Measurements from ENCODE around the gene RARRES1.

RARRES1 gene, protein sequence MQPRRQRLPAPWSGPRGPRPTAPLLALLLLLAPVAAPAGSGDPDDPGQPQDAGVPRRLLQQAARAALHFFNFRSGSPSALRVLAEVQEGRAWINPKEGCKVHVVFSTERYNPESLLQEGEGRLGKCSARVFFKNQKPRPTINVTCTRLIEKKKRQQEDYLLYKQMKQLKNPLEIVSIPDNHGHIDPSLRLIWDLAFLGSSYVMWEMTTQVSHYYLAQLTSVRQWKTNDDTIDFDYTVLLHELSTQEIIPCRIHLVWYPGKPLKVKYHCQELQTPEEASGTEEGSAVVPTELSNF

DNA sequence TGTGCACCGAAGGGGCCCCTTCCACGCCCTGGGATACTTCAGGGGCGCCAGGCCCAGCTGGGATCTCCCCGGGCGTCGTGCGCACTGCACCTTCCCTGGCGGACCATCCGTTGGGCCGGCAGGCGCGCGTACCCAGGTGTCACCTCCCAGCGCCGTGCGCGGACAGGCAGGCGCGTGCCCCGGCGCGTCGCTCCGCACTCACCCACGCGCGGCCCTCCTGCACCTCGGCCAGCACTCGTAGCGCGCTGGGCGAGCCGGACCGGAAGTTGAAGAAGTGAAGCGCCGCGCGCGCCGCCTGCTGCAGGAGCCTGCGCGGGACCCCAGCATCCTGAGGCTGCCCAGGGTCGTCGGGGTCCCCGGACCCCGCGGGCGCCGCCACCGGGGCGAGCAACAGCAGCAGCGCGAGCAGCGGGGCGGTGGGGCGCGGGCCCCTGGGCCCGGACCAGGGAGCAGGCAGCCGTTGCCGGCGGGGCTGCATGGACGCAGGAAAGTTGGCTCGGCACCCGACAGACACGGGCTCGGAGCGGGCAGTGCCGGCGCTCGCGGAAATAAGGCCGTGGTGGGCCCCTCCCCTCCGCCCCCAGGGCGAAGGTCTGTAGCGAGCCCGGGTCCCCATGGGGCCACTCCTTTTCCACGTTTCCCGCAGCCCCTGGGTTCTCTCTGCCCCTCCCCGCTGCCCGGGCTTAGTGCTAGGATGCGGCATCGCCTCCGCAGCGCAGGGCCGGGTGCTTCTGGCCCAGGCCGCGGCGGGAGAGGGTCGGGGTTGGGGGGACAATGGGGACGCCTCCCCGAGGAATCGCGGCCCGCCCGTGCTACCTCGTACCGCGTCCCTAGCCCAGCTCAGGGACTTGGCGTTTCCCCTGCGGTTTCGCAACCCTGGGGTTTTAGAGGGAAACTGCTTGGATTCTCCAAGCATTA, at the start of gene RARRES1:
Gene RARRES1, minus strand, starts transcription at position 520 of the 918 bp plus-strand sequence. Its CDS starts 42 bp downstream, at position 478.
- DNase-seq: peak; percentile 62

DNA sequence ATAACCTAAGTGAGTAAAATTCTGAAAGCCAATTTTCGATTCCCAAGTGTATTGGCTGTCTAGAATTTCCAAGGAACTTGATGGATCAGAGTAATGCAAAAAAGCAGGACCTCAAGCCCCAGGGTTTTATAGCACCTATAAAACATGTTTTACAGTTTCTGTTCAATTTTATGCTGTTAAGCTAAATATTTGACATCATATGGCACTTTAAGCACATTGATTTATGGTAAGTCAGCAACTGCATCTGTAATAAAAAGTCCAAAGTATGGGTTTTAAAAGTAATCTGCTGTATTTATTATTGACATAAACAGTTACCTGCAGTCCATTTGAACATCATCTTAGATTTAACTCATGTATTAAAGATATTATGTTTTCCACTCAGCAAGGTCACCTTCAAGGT, 49.6 kb upstream of the RARRES1 start:
- DNase-seq: no peak

DNA sequence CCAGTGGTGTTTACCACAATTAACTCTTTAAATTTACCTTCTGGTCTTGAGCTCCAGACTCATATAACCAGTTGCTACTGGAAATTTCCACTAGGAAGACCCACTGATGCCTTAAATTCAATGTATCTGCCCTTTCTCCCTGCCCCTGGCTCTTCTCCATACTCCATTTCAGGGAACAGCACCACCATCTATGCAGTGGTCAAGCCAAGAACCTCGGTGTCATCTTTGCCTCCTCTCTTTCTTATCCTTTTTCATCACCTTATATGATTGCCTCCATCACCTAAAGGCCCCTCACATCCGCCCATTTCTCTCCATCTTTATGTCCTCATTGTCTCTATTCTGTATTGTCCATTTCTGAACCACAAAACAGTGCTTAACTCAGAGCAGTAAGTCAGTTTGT, 48.9 kb upstream of the RARRES1 start:
- DNase-seq: no peak

DNA sequence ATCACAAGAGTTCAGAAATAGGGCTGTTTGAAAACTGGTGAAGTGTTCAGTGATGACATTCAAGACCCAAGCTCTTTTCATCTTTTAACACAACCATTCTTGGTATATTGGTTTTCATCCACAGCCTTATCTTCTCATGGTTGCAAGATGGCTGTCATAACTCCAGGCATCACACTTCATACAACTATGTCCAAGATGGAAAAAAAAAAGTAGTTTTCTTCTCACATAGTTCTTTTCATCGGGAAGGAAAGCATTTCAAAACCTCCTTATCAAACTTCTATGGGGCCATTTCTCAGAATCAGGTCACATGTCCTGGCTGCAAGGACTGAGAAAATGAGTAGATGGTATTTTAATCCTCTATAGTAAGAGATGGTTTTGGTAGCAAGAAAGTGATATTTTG, 48.5 kb upstream of the RARRES1 start:
- DNase-seq: no peak

DNA sequence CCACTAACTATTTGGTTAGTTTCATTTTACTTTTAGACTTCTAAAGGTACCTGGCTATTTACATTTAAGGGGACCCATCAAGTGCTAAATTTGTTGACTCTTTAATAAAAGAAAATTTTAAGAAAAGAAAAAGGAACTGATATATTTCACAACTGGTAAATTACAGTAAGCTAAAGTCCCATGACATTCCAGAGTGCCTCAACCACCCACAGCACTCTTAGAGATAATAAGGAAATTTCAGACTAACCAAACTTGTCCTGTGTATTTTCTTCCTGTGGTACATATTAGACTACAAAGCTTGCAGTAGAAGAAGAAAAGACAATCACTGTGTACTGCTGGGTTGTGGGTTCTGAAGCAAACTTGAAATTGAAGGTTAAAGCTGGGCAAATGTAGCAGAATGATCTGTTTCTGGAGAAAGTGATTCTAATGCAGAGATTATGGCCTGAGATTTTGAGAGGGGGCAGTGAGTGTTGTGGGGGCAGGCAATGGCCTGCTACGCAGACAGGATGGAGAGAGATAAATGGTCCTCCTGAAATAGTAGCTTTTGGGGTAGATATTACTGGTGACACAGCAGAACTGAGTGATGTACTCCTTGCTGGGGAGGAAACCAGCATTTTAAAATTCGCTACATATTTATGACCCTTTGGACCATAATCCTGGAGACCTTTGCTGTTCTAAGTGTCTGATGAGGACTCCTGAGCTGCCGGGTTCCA, 45.1 kb upstream of the RARRES1 start:
- no peak for DNase-seq

DNA sequence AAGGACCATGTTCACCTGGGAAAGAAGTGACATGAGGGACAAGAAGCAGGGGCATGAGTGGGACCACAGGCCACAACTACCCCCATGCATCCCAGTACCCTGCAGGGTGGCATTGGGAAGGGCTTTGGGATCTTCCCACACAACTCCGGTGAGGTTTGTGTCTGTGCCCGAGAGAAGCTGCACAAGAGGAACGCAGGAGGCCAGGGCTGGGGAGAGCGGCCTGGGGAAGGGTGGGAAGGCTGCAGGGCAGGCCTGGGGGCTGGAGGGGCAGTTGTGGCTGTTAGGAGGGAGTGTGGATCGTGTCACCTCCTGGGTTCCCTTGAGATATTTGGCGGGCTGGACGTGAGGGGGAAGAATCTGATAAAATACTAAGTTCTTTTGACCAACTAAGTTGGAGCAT, 44.3 kb upstream of the RARRES1 start:
- DNase-seq: no peak

DNA sequence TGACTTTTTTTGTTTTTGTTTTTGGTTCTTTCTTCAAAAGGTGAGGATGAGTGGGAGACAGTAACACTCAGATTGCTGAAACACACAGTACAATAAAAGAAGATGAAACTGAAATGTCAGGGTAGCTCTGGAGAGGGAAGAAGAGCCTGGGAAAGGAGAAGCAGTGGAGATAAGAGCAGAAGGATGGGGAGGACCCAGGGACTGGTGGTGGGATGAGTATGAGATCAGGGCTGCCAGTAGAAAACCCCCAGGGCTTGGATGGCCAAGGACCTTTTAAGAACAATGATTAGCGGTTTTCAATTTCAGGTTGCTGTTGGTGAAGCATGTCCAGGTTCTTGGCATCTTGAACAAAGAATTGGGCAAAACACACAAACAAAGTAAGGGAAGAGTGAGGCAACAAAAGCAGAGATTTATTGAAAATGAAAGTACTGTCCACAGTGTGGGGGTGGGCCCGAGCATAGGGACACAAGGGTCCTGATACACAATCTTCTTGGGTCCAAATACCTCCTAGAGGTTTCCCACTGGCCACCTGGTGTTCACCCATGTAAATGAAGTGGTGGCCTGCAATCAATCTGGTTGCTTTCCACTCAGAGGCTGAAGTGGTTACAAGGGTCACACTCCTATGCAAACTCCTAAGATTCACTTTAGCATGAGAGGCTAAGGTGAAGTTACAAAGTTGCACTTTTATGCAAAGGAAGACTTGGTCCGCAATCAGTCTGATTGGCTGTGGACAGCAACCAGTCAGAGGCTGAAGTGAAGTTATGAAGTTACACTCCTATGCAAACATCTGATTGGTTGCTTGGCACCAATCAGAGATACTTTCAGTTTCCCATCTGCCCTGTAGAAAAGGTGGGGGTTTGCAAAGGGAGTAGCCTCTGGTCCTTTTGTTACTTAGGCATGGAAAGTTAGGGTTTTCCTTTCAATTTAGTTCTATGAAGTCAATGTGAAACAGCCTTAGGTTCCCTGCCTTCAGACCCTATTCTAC, 43.5 kb upstream of the RARRES1 start:
- DNase-seq: no peak

DNA sequence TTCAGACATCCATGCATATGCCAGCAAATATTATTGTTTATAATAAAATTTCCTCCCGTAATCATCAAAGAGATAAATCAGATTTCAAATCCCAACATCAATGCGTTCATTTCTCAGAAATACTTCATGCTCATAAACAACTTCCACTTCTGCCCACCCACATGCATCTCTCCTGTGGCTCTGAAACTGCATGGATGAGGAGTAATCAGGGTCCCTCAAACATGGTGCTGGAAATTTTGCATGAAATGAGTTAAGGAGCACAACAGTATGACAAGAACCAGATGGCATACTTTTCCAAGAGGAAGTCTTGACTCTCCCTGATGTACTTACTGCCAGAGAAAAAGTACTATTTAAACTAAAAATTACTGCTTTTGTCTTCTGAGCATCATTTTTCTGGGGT, 42.7 kb upstream of the RARRES1 start:
- no peak for DNase-seq

DNA sequence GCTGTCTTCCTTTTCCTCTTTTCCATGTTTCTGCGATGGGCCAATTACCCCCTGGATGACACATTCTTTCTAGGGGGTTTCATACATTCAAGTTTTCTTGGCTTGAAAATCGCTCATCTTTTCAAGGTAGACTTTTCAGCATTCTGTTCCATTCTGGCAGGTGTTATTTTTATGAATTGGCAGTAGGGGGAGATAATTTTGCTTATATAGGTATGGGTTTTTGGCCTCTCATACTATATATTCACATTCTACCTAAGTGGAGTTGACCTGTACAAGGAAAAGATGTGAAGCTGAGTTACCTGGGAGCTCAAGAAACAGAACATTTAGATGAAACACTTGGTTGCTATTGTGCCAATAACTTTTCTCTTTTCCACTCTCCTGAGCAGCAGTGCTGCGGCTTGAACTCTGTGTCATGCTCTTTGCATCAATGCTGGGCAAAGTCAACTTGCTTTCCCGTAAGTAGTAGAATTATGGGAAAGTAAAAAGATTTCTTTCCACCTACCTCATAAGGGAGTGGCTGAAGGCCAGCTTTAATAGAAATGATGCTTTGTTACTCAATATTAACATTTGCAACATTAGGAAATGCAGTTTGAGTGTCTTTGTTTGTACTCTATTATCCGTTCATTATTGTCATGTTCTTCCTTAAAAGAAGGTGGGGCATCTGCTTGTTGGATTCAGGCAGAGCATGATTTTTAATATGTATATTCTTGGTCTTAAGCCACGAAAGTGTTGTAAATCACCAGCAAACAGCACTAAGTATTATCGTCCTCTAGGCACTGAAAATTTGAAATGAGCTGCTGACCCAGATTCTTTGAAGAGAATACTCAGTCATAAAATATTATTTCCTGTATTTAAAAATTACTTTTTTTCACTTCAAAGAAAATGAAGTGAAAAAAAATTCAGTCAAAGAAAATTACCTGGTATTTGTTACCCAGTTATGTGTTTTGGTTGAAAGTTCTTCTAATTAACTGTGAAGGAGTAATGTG, 41.9 kb upstream of the RARRES1 start:
- DNase-seq: no peak

DNA sequence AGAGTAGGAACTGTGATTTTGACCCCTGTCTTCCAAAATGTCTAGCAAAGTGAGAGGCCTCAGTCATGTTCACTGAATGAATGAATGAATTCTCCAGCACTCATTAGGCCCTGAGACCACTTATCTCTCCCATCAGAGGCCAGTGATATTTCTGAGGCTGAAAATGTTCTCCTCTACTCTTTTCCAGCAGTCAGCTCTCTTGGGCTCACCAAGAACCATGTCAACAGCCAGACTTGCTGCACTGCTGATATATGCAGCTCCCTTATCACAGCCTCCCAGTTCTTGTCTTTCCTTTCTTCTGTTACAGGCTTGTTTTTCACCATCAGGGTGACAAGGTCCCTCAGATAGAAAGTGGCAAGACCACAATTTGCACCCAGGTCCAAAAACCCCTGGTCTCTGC, 40.9 kb upstream of the RARRES1 start:
- no peak for DNase-seq

DNA sequence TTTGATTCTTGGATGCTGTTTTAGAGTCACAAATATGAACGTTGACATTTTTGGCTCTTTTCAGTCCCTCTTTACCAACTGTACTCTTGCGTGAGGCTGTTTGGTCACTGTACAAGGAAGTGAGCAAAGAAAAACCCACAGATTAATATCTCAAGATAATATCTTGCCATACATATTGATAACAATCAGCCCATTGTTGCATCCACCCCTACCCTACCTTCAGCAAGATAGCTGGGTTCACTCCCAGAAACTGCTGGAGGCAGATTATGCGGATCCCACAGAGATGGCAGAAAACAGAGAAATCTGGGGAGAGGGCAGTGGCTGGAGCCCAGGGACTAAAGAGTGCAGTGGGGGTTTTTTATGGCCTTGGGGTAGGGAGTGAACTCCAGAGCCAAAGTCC, 39.7 kb upstream of the RARRES1 start:
- DNase-seq: no peak

DNA sequence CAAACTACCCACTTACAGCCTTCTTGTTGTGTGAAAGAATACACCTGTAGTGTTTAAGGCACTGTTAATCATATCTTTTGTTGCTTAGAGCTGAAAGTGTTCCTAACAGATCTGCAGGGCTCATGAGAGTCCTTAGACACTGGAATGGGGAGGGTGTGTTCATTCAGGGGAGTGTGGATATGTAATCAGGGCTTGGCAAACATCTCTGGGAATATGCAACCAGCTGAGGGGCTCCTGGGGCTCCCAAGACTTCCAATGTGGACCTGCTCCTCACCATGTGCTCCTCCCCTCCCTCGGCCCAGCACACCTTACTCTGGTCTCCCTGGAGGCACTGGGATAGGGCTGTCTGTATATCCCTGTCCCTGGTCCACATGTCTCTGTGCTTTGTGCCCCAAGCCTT, 39.3 kb upstream of the RARRES1 start:
- no peak for DNase-seq

DNA sequence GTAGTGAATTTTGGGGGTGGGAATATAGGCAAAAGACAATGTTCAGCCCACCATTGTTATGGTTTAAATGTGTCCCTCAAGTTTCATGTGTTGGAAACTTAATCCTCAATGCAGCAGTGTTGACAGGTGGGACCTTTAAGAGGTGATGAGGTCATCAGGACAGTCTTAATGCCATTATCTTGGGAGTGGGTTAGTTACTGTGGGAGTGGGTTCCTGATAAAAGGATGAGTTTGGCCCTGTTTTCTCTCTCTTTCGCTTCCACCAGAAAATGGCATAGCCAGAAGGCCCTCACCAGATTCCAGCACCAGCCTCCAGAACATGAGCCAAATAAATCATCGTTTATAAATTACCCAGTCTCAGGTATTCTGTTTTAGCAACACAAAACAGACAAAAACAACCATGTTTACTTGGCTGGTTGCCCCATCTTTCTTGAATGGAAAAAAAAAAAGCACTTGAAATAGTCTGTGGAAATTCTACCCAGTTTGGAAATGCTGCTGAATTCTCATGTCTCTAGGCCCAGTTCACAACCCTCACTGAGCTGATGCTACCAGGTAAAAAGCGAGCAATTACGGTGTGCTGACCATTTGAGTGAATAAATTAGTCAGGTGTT, 38.6 kb upstream of the RARRES1 start:
- DNase-seq: no peak

DNA sequence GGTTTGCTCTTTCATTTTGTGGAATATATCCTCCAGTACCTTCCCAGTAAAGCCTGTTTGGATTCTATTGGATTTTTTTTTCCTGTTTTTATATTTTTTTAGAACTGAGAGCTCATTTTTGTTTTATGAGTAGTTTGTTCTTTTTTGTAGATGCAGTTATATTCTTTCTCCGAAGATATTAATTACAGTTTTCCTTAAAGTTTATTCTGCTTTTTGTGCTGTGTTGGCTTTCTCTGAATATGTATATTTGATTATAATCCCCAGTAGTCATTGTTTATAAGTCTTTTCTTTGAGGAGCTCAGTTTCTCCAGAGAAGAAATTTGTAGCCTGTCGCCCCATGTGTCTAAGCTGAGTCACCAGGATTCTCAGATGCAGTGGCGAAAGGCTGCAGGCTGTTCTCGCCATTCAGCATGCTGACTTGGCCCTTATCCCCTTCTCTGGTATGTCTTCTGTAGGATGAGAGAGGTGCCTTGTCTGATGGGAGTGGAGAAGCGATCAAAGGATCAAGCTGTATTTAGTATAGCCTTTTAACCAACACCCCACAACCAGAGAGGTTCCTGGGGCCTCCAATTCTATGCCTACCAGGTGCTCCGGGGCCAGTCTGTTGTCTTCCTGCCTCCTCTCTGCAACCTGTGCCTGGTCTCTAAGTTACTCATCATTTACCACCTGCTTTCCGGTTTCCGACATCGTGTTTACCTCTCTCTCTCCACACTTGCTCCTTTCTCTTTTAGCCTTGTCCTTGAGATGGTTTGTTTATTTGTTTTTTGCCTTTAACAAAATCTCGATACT, 37.9 kb upstream of the RARRES1 start:
- DNase-seq: no peak

DNA sequence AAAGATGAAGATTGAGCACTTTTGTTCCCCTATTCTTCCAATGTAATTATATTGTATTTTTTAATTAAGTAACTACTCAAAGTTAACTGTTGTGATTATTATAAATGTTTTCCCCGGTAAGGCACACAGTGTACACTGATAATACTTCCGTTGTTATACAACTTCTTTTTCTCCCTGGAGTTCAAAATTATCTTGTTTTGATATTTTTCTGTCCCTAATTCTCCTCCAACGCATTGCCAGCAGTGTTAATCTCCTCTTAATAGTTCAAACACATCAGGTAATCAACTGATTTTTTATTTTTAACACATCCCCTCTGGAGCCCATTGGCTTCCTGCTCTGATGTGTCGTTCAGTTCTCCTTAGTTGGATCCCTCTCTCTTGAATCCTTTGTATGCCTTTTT, 37.3 kb upstream of the RARRES1 start:
- no peak for DNase-seq

DNA sequence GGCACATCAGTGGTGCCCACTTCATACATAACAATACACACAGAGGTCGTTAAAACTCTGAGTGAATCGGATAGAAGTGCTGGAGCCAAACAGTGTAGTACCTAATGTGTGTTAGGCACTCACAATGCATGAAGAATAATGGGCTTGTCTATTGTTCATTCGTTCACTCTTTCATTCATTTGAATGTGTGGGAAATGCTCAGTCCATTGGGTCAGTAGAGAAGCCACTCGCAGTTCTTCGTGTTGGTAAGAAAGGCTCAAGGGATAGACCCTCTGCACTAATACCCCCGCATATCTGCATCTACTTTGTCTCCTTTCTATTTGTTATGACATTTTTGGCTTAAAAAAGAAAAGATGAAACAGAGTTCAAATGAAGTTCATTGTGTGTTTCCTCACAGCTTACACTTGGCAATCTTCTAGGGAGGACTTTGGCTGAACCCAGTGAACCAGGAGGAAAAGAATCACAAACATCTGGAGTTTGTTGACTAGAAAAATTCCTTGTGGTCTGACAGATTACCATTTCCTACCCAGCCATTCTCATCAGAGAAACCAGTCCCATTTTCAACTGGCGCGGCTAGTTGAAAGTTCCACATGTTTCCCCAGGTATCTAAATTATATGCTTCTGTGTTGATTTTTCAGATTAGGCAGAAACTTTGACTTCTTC, 36.8 kb upstream of the RARRES1 start:
- no peak for DNase-seq

DNA sequence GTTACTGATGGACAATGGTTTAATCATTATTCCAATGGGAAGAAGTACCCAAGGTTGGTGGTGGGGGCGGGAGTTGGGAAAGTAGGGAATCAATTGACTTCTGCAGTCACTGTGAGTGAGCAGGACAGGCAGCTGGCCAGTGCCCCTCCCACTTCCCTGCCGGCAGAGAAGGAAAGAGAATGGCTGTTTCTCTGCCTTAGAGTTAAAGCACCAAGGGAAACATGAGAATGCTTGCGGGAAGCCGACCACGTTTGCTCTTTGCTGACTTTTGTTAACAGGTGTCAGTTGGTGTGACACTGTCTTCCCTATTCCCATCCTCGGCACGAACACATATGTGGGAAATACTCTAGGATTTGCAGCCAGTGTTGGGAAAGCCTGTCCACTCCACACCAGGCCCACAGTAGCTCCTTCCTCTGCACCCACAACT, 36.1 kb upstream of the RARRES1 start:
- no peak for DNase-seq

DNA sequence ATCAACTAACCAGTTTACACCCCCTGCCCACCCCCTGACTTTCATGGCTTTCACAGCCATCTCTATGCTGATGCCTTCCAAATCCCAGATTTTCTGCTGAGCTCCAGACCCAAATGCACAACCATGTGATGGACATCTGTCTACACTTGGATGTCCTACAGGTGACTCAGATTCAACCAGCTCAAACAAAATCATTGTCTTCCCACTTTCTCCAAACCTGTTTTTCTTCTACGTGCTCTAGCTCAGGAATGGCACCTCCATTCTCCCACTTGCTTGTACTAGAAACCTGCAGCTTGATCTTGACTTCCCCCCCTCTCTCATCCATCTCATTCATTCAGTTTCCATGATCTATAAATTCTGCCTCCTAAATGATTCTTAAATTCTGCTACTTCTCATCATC, 34.1 kb upstream of the RARRES1 start:
- DNase-seq: no peak

DNA sequence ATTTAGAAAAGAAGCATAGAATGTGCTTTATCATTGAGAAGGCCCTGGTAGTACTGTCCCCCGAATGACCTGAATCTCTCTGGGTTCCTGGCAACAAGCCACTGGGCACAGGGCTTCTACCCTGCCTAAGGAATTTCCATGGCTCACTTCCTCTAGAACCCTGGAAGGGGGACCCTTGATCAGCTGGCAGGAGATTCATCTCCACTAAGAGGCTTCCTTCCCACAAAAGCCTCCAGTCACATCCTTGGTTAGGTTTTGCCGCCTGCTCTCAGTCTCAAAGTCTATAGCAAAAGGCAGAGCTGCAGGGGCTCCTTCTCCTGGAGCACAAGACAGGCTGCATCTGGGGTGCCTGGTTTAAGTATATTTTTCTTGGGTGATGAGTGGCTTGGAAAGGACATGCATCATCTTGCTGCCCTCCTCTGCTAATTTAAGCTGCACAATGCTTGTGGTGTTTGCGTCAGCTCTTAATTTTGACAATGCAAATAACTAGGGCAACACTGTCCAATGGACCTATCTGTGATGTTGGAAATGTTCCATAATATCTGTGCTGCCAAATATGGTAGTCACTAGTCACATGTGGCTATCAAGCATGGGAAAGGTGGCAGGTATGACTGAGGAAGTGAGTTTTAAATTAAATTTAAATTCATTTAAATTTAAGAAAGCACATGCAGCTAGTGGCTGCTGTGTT, 33.4 kb upstream of the RARRES1 start:
- no peak for DNase-seq
